ENCODE measurements around the gene GRAMD1B.
"Not testable (repeated sequence)": the region's sequence is repeated elsewhere in the genome, so short reads cannot be mapped to it uniquely, and the experiment has no call there.

The GRAMD1B gene

DNA sequence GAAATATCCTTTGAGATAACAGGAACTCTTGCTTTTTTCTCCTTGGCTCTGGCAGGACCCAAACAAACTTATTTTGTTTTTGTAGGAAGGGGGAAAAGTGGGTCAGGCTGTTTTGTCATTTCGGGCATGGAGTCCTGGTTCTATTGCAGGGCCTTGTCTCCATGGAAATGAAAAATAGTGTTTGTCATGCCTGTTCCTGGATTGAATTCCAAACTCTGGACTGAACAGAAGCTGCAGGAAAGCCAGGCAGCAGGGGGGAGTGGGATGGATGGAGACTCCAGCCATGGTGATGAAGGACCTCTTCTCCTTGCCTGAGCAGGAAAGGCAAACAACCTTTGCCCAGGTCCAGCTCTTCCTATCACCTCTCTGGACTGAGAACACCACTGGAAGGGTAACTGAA lies 137.4 kb downstream of the GRAMD1B start:
- no peak for DNase-seq (ENCODE audit: low read depth)

DNA sequence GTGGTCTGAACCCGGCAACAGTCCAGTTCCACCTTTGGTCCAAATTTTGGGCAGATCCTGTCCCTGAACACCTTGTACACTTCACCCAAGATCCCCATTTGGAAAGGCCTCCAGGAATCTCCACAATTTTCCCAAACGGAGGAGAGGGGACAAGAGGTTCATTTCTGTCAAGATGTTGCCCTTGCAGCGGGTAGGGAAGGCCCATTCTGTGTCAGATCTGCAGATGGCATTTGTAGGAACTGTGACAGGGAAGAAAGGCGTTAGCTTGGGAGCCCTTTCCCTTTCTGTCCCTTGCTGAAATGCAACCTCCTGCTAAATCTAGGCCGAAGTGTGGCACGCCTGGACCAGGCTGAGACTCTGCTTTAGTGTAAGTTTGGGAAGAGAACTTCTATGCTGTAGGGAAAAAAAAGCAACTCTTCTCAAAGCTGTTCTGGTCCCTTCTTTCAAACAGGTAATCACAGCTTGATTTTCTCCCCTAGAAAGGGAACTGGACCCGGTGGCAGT lies 138.3 kb downstream of the GRAMD1B start:
- DNase-seq (ENCODE audit: low read depth) = no peak

DNA sequence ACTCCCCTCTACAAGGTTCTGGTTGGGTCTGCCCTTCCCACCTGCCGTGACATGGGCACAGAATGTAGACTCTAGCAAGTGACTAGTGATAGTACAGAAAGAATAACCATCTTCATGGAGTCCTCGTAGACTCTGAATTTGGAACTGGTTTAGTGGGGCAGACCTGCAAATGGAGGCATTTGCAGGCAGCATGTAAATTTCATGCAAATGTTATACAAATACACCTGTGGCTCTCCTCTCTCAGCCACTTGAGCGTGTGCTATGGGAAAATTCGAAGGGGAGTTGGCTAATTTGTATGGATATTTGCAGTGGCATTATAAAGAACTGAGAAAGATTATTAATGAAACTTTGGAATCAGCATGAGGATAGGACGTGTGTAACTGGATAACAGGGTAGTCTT lies 139.3 kb downstream of the GRAMD1B start:
- DNase-seq (ENCODE audit: low read depth) = no peak

DNA sequence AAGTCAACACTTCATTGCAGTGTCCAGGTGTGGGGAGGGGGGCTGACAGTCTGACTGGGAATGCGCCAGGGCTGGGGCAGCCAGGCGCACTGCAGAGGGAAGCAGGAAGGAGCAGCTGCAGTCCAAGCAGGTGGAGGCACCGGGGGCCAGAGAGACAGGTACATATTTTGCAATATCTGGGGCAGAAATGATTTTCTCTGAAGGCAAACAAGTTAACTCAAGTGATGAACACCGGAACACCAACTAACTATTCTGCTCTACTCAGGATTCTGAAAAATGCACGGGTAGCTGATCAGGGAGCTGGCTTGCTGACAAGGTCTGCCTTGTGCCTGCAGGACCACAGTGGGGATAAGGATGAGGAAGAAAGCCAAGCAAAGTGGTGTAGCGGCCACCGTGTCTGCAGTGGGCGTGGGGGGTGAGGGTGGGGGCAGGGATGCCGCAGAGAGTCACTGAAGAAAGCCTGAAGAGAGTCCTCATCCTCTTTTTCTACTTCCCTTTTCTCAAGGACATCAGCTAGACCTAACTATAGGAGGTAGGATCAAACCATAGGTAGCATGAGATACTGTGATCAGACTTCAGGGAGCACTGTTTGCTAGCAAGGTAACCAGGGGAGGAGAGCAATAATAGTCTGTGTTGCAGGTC lies 141.0 kb downstream of the GRAMD1B start:
- no peak for DNase-seq (ENCODE audit: low read depth)

DNA sequence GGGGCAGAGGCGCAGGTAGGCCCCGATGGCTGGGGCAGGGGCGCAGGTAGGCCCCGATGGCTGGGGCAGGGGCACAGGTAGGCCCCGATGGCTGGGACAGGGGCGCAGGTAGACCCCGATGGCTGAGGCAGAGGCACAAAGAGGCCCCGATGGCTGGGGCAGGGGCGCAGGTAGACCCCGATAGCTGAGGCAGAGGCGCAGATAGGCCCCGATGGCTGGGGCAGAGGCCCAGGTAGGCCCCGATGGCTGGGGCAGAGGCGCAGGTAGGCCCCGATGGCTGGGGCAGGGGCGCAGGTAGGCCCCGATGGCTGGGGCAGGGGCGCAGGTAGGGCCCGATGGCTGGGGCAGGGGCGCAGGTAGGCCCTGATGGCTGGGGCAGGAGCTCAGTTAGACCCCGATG lies 142.7 kb downstream of the GRAMD1B start:
- not testable (repeated sequence) for DNase-seq (ENCODE audit: low read depth)

DNA sequence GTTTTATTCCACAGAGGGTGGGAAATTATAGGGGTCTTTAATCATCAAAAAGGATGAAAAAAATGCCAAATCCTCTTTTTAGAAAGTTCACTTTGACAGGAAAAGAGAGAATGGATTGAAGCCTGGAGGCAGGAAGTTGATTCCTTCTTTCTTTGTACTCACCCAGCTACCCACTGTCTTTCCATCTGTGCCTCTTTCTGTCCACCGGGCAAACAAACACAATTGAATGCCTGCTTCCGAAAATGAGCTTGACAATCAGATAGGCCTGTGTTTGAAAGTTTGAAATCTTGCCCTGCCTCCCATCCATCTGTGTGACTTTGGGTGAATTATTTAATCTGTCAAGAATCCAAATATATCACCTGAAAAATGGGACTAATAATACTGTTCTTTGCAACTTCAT lies 143.2 kb downstream of the GRAMD1B start:
- no peak for DNase-seq (ENCODE audit: low read depth)

DNA sequence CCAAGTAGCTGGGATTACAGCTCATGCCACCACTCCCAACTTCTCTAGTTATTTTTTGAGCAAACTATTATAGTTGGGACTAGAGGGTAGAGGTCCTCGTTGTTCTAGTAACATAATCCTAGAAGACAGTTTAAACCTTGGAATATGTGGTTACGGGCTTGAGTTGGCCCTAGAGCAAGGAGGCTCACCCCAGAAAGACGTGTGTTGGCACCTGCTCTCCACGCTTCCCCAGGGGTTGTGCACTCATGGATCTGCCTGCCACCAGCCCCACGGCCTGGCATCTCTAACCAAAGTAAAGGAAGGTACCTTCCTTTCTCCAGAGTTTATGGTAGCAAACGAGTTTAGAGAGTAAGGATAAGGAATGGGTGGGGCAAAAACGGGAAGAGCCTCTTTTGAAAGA lies 145.4 kb downstream of the GRAMD1B start:
- no peak for DNase-seq (ENCODE audit: low read depth)

DNA sequence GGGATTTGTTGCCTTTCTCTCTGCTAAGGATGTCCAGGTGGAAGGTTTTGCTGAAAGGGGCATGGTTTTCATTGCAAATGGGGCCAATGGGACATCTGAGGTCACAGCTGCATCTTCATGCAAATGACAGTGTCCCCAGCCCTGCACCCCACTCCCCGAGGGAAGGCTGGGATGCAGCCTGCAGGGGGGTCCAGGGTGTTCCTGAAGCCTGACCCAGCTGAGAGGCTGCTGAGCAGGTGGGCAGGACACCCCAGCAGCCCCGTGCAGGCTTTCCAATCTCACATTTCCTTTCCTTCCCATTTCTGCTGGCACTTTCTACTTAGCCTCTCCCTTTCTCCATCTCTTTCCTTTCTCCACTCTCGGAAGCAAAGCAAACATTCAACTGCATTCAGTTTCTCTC lies 146.0 kb downstream of the GRAMD1B start:
- no peak for DNase-seq (ENCODE audit: low read depth)

DNA sequence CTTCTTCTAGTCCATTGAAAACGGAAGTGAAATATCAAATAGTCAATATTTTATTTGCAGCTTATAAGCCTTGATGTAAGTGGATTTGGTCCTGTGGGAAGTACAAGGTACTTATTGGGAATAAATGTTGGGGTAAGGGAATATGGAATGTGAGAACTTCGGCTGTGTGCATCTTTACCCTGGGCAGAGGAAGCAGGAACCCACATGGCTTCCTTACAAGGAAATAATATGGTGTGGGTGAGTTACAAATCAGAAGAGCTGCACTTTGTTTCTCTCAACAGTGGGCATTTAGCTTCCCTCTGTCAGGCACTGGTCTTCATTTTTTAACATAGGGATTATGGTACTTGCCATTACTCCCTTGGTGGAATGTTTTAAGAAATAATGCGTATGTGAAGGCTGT lies 146.4 kb downstream of the GRAMD1B start:
- DNase-seq (ENCODE audit: low read depth) = no peak

DNA sequence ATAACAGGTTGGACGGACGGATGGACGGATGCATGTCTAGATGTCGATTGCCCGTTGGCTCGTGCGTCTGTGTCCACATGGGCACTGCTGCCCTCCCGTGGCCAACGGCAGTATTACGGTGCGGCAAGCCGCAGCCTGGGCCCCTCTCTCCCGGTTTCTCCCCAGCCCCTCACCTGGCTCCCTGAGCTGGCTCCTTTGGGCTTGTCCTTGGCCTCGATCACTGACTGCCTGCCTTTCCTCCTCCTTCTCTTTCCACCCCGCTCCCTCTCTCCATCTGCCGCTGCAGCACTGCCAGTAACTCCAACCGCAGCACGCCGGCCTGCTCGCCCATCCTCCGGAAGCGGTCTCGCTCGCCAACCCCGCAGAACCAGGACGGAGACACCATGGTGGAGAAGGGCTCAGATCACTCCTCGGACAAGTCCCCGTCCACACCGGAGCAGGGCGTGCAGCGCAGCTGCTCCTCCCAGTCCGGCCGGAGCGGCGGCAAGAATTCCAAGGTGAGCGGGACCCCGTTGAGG lies 147.1 kb downstream of the GRAMD1B start:
- DNase-seq (ENCODE audit: low read depth) = peak; percentile 63

DNA sequence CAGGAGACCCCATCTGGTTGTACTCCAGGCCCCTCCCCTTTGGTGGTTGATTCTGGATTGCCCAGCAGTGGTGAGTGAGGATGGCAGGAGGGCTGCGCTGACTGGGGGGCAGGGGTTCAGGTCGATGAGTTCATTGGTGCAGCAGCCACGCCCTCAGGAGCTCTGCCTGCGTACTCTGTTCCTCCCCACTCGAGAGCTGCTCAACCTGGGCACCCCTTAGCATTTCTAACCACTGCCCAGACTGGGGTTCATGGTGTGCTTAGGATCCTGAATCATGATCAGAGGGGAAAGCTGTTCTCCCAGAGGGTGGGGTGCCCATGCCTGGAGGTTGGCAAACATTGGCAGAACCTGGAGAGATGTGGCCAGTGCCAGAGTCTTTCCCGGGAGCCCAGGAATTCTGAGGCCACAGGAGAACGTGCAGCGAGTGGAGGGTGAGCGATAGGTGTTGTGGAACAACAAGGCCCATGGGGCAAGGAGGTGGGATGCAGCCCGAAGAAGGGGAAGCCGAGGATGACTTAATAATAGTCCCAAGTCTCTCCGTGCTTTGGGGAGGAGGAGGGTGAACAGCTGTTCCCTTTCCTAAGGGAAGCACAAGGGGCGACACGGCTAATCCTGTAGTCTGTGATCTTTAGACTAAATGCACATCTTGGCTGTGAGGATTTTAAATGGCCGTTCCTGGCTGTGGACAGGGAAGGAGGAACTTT lies 148.9 kb downstream of the GRAMD1B start:
- no peak for DNase-seq (ENCODE audit: low read depth)

DNA sequence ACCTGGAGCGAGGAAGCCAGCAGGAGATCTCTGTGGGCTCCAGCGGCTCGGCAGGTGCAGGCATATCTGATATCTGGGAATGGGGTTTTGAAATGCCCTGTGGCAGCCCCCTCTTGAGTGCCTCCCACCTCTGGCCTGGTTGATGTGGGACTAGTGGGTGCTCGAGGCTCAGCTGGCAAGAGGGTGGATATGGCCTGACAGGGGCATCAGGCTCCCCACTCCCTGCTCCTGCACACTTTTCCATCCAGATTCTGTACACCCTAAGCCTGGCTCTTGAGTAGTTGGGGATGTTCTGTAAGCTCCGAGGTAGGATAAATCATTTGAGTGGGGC lies 149.4 kb downstream of the GRAMD1B start:
- DNase-seq (ENCODE audit: low read depth) = no peak

DNA sequence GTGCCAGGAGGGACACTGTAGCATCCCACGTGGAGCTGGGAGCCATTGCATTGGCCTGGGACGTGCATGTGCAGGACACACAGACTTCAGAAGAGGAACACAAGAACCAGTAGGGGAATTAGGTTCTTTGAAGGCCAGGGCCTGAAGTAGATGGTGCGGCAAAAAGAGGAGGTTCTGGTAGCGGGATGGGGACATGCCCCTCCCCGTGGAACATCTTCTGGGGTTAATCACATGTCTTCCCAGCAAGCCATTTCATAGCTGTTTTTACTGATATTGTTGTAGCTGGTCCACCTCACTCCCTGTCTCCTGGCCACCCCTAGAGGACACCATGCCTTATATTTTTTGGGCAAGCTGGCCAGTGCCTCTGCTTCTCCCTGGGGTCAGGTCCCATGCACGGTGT lies 150.1 kb downstream of the GRAMD1B start:
- DNase-seq (ENCODE audit: low read depth) = no peak

DNA sequence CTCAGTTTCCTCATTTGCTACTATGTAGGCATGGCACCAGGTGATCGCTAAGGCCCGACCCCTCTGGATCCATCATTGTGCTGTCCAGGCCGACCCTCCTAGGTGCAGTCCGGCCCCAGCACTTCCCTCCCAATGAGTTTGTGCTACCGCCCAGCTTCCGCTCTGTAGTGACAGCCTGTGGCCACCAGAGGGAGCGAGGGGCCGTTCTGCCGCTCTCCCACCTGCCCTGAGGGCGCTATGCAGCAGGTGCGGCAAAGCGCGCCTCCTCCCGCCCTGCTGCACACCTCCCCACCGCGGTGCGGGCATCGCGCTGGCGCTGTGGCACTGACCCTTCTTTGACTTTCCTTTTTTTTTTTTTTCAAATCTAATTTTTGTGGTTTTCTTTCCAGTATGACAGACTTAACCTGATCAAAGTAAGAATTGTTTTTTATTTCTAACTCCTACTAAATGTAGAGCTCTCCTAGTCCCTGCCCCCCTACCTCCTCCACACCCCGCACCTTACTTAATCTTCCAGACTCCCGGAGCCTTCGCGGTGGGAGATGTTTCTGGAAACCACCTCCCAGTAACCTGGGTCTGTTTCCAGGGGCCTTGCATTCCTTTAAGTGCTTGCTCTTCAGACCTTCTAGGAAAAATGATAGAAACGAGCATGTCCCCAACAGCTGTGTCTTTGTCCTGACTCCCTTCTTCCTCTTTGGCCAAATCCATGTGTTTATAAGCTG lies 150.6 kb downstream of the GRAMD1B start:
- peak; percentile 54 for DNase-seq (ENCODE audit: low read depth)

DNA sequence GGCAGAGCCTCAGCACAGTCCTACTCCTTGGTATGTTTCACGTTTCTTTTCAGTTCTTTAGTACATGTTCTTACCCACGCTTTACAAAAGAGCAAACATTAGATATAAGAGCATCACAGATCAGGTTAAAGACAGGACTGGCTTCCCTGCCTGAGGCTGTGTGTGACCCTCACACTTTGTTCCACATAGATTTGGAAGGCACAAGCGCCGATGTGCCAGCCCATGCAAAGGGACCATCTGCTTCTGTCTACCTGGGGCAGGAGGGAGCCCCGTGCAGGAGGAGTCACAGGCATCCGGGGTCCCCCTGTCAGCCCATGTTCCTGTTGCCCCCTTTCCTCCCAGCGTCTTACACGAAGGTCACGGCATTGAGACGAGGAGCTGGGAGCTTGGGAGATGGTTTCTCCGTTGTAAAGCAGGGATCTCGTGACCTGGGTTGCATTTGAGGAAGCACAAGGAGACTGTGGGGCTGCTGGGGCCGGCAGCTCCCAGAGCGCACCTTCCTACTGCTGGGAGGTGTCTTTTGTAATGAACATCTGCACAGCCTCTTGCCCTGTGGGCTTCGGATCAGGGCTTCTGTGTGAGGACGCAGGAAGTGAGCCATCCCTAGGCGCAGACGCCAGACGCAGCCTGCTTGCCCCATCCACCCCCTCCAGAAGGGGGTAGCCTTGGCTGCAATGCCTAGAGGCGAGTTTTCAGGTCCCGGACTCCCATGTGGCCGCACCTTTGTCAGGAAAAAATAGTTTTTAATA lies 151.8 kb downstream of the GRAMD1B start:
- DNase-seq (ENCODE audit: low read depth) = no peak

DNA sequence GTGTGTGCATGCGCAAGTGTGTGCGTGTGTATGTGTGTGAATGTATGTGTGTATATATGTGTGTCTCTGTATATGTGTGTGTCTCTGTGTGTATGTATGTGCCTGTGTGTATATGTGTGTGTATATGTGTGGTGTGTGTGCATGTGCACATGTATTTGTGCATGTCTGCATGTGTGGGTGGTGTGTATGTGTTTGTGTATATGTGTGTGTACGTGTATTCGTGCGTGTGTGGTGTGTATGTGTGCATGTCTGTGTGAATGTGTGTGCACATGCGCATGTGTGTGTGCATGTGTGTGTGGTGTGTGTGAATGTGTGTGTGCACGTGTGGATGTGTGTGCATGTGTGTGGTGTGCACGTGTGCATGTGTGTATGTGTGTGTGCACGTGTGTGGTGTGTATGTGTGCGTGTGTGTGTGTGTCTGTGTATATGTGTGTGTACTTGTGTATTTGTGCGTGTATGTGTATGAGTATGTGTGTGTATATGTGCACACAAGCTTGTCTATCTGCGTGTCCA lies 153.0 kb downstream of the GRAMD1B start:
- no peak for DNase-seq (ENCODE audit: low read depth)

DNA sequence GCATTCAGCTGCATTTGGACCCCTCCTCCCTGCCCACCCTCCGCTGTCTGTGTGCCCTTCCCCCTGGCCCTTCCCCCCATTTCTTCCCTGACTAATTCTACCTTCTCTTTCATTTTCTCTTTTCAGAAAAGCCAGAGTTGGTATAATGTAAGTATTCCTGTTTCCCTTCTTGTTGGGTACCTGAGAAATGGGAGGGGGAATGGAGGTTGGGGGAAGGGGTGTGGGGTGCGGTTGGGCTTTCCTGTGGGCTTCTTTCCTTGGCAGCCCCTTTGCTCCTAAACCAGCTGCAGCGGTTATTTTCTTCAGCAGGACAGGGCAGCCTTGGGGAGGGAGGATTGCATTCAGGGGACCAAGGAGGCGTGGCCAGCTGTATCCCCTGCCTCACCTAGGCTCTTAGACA lies 154.1 kb downstream of the GRAMD1B start:
- DNase-seq (ENCODE audit: low read depth) = no peak

DNA sequence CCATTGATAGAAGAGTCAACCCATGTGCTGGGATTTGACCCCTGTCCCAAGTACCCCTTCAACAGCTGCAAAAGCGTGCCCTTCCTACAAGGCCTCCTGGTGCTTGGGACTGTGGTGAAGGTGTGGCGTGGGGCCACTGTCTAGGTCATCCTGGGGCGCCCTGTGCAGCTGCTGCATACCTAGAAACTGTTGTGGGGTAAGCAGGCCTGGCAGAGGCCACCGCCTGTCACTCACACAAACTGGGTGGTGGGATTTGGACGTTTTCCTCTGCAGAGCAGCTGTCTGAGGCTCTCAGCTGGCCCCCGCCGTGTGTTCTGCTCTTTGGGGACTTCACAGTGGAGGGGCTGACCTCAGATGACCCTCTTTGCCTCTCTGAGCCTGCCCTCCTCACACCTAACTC lies 154.7 kb downstream of the GRAMD1B start:
- no peak for DNase-seq (ENCODE audit: low read depth)

DNA sequence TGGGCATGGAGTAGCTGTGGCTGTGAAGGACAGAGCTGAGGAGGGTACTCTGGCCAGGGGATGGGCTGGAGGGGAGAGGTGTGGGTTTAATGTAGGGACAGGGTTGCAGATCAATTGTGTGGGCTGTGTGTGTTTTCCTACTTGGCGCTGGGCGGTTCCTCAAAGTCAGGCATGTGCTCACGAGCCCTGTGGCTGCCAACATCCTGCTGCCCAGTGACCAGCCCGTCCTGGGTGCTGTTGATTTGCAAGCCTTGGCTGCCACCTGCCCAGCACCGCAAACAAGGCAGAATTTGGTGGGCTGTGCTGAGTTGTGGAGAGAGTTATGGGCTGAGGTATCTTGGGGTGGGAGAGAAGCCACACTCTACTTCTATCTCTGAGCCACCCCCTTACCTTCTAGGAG lies 155.1 kb downstream of the GRAMD1B start:
- no peak for DNase-seq (ENCODE audit: low read depth)

DNA sequence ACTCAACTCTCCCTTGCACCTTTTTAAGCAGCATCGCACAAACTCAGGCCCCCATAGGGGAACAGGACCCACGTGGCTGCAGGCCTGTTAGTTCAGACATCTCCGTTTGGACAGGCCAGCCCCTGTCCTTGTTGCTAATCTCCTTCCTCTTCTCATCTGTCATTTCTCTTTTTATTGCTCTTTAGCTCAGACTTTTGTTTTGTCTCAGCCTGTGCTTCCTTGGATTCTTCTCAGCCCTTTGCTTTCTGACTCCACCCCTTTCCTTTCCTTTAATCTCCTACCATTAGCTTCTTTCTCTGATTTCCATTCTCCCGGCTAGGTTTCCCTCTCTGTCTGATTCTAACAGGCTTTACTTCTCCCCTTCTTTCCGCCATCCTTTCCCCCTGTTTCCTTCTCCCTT lies 155.6 kb downstream of the GRAMD1B start:
- no peak for DNase-seq (ENCODE audit: low read depth)

DNA sequence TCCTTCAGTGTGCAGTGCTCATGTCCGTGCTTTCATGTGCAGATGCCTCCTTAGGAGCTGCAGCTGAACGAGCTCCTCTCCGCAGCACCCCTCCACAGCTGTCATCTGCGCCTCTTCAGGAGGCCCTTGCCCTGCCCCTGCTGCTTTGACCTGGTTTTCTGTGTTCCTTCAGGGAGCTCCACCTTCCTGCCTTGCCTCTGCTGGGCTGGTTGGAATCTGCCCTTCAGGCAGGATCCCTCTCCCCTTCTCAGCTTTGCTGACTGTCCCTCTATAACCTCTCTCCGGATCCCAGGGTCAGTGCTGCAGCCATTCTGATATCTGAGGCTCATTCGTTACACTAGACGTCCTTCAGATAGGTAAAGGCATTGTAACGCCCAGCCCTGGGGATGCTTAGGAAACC lies 156.5 kb downstream of the GRAMD1B start:
- DNase-seq (ENCODE audit: low read depth) = no peak

DNA sequence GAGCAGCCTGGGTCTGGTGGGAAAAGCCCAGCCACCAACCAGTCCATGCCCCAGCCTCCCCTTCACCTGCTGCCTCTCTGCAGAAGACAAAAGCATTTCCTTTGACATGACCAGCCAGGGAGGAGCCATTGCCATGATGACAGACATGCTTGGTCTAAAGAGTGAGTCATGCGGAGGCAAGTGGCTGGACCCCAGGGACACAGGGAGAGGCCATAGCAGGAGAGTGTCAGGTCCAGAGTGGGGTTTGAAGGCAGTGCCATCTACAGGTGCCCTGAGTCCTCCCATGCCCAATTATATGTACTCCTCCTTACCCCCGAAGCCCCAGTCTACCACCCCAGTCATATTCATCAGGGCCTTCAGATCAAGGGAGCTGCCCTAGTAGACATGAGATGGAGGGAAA lies 157.0 kb downstream of the GRAMD1B start:
- peak; percentile 26 for DNase-seq (ENCODE audit: low read depth)
